Astrocyte (in vitro differentiated cells and primary cell): ENCODE results near the gene EFNA5. TPM values are rescaled to one million over a fixed set of nuclear protein-coding genes. Genes with fewer than 3 reads are reported as not detected.

ENCODE experiments used
- DNase-seq: peaks from one replicate; pipeline ENCODE4 v3.0.0-alpha.2; 2010; ENCODE audit warnings: low read depth
- FAIRE-seq: peaks from 2 replicates; lab custom pipeline; 2011; peaks lifted over from hg19 to GRCh38; lab: Jason Lieb, UNC
- H2AFZ ChIP-seq: 2 replicates; pipeline ENCODE4 v1.6.0; 2012; ENCODE audit warnings: low read depth, low read length, inconsistent platforms
- H3K27ac ChIP-seq: 2 replicates; pipeline ENCODE4 v1.5.1; 2011; ENCODE audit warnings: low read depth, low read length, inconsistent platforms
- H3K27me3 ChIP-seq: 2 replicates; pipeline ENCODE4 v1.6.0; 2011; ENCODE audit warnings: low read length, inconsistent platforms; ENCODE audit not compliant: insufficient read depth
- H3K36me3 ChIP-seq: 2 replicates; pipeline ENCODE4 v1.5.1; 2011; ENCODE audit warnings: low read length, inconsistent platforms; ENCODE audit not compliant: insufficient read depth
- H3K4me1 ChIP-seq: 2 replicates; pipeline ENCODE4 v1.5.1; 2011; ENCODE audit warnings: low read length, inconsistent platforms; ENCODE audit not compliant: insufficient read depth
- H3K4me2 ChIP-seq: 2 replicates; pipeline ENCODE4 v1.6.0; 2012; ENCODE audit warnings: low read length, inconsistent platforms
- H3K4me3 ChIP-seq: 2 replicates; pipeline ENCODE4 v1.5.1; 2011; ENCODE audit warnings: low read depth, mild to moderate bottlenecking, low read length, inconsistent platforms; ENCODE audit not compliant: insufficient read depth
- H3K79me2 ChIP-seq: 2 replicates; pipeline ENCODE4 v1.6.0; 2012; ENCODE audit warnings: mild to moderate bottlenecking, low read length, inconsistent platforms; ENCODE audit not compliant: insufficient read depth
- H3K9ac ChIP-seq: 2 replicates; pipeline ENCODE4 v1.6.0; 2012; ENCODE audit warnings: mild to moderate bottlenecking, low read length, inconsistent platforms
- H3K9me3 ChIP-seq: 2 replicates; pipeline ENCODE4 v1.5.1; 2012; ENCODE audit warnings: low read depth, mild to moderate bottlenecking, low read length, inconsistent platforms; ENCODE audit not compliant: insufficient read depth
- H4K20me1 ChIP-seq: 2 replicates; pipeline ENCODE4 v1.6.0; 2012; ENCODE audit warnings: low read length, inconsistent platforms; ENCODE audit not compliant: insufficient read depth
- H3K27ac Mint-ChIP-seq: one replicate; pipeline ENCODE4 v1.8.0; 2021; ENCODE audit warnings: mild to moderate bottlenecking, mixed read lengths; ENCODE audit not compliant: unreplicated experiment
- H3K27me3 Mint-ChIP-seq: one replicate; pipeline ENCODE4 v1.8.0; 2021; ENCODE audit warnings: low read depth, mixed read lengths; ENCODE audit not compliant: unreplicated experiment
- H3K36me3 Mint-ChIP-seq: one replicate; pipeline ENCODE4 v1.8.0; 2021; ENCODE audit warnings: low read depth, mixed read lengths; ENCODE audit not compliant: unreplicated experiment
- H3K4me1 Mint-ChIP-seq: one replicate; pipeline ENCODE4 v1.8.0; 2021; ENCODE audit warnings: low read depth, mixed read lengths; ENCODE audit not compliant: unreplicated experiment
- H3K4me3 Mint-ChIP-seq: one replicate; pipeline ENCODE4 v1.8.0; 2021; ENCODE audit warnings: mild to moderate bottlenecking, moderate library complexity, mixed read lengths; ENCODE audit not compliant: unreplicated experiment
- H3K9me3 Mint-ChIP-seq: one replicate; pipeline ENCODE4 v1.8.0; 2021; ENCODE audit warnings: mild to moderate bottlenecking, mixed read lengths; ENCODE audit not compliant: unreplicated experiment
- CTCF ChIP-seq: IDR thresholded peaks from 2 replicates; pipeline ENCODE4 v1.5.1; 2011; ENCODE audit warnings: low read depth, mild to moderate bottlenecking, inconsistent platforms, low read length, moderate library complexity; ENCODE audit not compliant: insufficient read depth
- EZH2 ChIP-seq: IDR thresholded peaks from 2 replicates; pipeline ENCODE4 v1.6.1; 2012; ENCODE audit warnings: mild to moderate bottlenecking, low read length, inconsistent platforms; ENCODE audit not compliant: insufficient read depth
- total RNA-seq: library from RNA; stranded (reverse); gene quantifications from 2 replicates; pipeline ENCODE4 v1.2.1, GENCODE V29; 2021

EFNA5 gene
- total RNA-seq, 1 donor from 2014 or later = 59.3 TPM

- H3K27me3 ChIP-seq = peaks cover 7% of the 10 kb centered on the region
- H3K4me3 ChIP-seq = no peak overlapping the region
- Mint-ChIP-seq H3K27ac (peak overlapping the region; percentile 96), H3K4me1 (peaks cover 67% of the 10 kb centered on the region), H3K36me3 (no peaks in the 10 kb centered on the region), H3K9me3 (no peaks in the 10 kb centered on the region), H3K4me3 (no peak overlapping the region), H3K27me3 (no peaks in the 10 kb centered on the region)
- no peak for TF ChIP-seq EZH2
- no peak for TF ChIP-seq CTCF
- H3K79me2 ChIP-seq = no peaks in the 10 kb centered on the region
- H3K4me1 ChIP-seq = peaks cover 19% of the 10 kb centered on the region
- DNase-seq (no peak), FAIRE-seq (no peak)
- no peak overlapping the region for H3K4me2 ChIP-seq
- no peaks in the 10 kb centered on the region for H3K36me3 ChIP-seq
- no peak overlapping the region for H3K27ac ChIP-seq
- no peaks in the 10 kb centered on the region for H4K20me1 ChIP-seq
- no peak overlapping the region for H2AFZ ChIP-seq
- no peaks in the 10 kb centered on the region for H3K9me3 ChIP-seq
- no peak overlapping the region for H3K9ac ChIP-seq
Measured at GRCh38 chr5:107570181-107570580, 100.6 kb downstream of the EFNA5 start.

GRCh38 chr5:107567901-107568671, 102.7 kb downstream of the EFNA5 start:
- Mint-ChIP-seq H3K4me1 (peaks cover 69% of the 10 kb centered on the region), H3K27me3 (no peaks in the 10 kb centered on the region), H3K36me3 (peaks cover 3% of the 10 kb centered on the region), H3K9me3 (peaks cover 2% of the 10 kb centered on the region), H3K4me3 (no peak overlapping the region), H3K27ac (peak overlapping the region; percentile 35)
- TF ChIP-seq CTCF (no peak), EZH2 (no peak)
- DNase-seq (no peak), FAIRE-seq (no peak)
- Histone ChIP-seq H3K4me3 (no peak overlapping the region), H3K4me1 (peaks cover 19% of the 10 kb centered on the region), H2AFZ (no peak overlapping the region), H4K20me1 (no peaks in the 10 kb centered on the region), H3K9ac (no peak overlapping the region), H3K27me3 (peaks cover 3% of the 10 kb centered on the region), H3K36me3 (no peaks in the 10 kb centered on the region), H3K4me2 (no peak overlapping the region), H3K27ac (no peak overlapping the region), H3K79me2 (no peaks in the 10 kb centered on the region), H3K9me3 (no peaks in the 10 kb centered on the region)

DNA sequence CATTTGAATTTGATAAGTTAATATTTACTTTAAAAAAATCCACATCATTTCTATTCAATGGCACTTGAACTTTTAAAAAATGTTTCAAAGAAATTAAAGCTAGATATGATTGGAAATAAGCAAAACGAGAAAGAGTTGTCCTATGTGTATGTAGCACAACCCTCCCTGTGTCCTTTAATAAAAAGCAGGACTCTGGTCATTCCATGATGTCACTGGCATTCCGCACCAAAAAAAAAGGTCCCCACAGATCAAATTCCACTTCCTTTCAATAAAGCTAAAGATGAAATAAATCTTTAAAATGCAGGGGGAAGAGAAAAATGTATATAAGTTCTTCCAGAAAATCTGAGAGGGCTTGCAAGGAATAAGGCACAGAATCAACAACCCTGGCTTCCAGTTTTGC, 103.8 kb downstream of the EFNA5 start:
- peaks cover 2% of the 10 kb centered on the region for H3K9me3 Mint-ChIP-seq
- H3K27ac Mint-ChIP-seq = no peak overlapping the region
- no peak for FAIRE-seq

More for the DNA sequence above, 103.8 kb downstream of the EFNA5 start:
- TF ChIP-seq EZH2 (no peak), CTCF (no peak)
- peaks cover 59% of the 10 kb centered on the region for H3K4me1 Mint-ChIP-seq
- H3K27ac ChIP-seq = no peak overlapping the region
- H3K4me2 ChIP-seq = no peak overlapping the region
- no peaks in the 10 kb centered on the region for H3K27me3 ChIP-seq
- no peaks in the 10 kb centered on the region for H3K27me3 Mint-ChIP-seq
- no peak overlapping the region for H3K9ac ChIP-seq
- H3K4me1 ChIP-seq = peaks cover 19% of the 10 kb centered on the region
- no peak overlapping the region for H2AFZ ChIP-seq
- peaks cover 3% of the 10 kb centered on the region for H3K36me3 Mint-ChIP-seq
- DNase-seq = no peak
- H3K4me3 ChIP-seq = no peak overlapping the region
- no peaks in the 10 kb centered on the region for H3K79me2 ChIP-seq
- H3K4me3 Mint-ChIP-seq = no peak overlapping the region
- H4K20me1 ChIP-seq = no peaks in the 10 kb centered on the region
- H3K9me3 ChIP-seq = no peaks in the 10 kb centered on the region
- no peaks in the 10 kb centered on the region for H3K36me3 ChIP-seq
